GM21526 (cell line): ENCODE results near the gene MYO1E.
"Not testable (repeated sequence)": the region's sequence is repeated elsewhere in the genome, so short reads cannot be mapped to it uniquely, and the experiment has no call there.

Source experiments
- ATAC-seq: cut with Tn5 transposase; IDR thresholded peaks from one replicate; pipeline ENCODE4 v1.9.1; 2021; ENCODE audit warnings: moderate library complexity; ENCODE audit not compliant: unreplicated experiment, low FRiP score

The MYO1E gene

DNA sequence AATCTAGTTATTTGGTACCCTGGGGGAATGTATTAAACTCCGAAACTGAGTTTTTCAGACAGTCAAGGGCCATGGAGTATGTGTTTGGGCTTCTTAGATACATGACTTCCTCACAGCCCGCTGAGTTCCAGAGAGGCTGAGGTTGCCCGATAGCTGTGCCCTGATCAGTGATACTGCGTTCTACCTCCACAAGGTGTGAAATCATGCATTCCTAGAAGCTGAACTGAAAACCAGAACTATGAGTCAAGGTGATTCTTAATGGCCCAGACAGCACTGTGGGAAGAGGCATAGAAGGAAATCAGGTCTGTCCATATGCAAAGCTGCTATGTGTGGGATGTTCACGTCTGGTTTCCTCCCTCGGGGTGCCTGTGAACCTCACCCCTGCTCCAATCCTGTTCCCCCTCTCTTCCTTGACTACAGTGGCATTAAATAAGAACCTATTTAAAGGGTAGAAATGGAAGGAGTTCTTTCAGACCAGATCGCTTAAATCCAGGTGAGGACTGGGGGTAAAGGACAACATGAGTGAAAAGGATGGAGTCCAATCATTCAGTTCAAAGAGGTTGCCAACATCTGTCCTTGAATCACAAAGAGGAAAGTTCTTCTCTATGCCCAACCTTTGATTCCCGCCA, 74.3 kb downstream of the MYO1E start:
- peak; percentile 60 for ATAC-seq

DNA sequence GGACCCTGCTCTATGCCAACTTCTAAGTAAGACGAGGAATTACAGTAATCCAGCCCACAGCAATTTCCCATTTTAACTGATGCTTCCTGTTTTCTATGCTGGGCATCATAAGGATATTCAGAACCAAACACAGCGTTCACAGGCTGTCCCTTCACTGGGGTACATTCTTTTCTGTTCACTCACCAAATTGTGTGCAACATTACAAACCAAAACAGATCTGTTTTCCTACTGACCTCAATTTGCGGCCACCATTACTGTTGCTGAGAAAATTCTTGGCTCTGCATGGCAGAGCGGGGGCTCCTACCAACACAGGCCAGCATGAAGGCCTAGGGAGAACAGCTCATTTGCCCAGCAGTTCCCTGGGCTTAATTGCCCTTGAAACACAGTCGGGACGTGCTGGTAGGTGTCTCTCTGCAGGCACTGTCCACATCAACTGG, 76.5 kb downstream of the MYO1E start:
- no peak for ATAC-seq

DNA sequence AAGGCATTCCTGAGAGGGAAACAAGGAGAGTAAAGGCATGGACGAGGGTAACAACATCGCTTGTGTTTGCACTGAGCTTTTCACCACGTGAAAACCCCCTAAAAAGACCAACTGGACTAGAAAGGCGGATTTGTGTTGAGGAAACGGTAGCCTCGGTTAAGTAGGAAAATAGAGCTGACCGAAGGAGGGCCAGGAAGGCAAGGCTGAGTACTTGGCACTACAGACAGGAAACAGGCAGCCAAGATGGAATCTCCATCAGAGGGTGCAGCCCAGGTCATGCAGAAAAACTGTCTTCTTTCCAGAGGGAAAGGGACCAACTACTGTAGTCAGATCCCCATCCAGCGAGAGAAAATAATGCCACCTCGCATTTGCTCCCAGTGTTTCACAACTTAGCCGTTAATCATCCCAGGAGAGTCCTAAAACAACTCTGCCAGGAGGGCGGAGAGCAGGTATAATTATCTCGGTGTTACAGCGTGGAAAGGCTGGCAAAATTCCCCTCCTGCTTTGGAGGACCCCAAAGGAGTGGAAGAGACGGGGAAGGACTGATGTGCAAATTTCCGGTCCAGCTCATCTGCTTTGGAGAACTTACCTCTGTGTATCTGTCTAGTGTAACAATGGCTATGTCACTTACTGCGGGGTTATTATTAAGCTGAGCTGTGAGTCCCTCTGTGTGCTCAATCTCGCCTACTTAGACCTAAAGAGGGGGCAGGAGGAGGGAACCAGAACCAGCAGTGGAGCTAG, 77.2 kb downstream of the MYO1E start:
- ATAC-seq = no peak

DNA sequence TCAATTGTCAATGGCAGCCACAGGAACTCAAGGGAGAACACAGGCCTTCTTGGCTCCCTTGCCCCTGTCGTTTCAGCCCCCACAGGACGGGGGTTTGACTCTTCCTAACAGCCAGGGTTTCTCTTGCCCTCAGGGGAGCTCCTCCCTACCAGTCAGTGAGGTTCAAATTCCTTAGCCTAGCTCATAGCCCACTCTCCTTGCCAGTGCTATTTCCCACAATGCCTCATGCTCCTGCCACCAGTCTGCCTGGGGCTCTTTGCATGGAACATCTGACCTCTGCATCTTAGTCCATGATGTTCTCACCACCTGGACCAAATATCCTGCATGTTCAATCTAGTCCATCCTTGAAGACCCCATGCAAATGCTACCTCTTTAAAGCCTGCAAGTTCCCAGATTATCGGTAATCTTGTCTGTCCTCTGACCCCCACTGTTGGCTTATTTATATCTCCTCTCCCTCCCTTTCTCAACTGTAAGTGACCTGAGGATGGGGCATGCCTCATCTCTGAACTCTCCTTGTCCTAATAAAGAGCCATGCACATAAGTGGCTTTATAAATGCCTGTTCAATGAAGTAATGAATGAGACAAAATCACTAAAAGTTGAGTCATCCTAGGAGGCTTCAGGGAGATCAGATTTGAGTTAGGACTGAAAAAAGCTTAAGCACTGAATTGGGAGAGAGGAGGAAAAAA, 78.0 kb downstream of the MYO1E start:
- no peak for ATAC-seq

DNA sequence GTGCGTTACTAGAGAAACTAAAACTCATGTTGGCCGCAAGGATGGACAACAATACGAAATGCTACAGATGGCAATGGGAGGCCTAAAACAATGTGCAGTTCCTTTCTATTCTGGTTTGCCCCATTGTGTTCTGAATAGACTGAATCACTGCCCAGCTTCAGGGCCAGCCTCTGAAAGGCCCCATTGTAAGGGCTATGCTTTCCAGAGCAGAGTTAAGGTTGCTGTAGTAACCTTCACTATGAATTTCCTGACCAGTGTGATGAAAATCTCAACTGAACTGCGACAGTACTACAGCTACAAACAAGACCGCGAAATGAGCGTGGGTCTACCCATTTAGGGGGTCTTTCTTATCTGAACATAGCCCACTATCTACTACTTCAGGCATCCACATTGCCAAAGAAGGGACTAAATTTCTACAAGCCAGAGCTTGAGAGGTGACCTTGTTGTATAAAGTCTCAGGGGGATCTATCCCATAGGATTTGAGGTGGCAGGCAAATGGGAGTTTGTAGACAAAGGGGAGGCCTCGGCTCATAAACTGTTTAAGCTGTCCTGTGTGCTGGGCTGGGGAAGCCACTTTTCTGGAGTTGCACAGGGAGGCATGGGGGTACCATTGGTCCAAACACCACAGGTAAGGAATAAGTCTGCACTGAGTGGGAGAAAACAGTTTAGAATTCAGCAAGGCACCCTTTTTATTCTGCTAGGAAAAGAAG, 80.1 kb downstream of the MYO1E start:
- no peak for ATAC-seq

DNA sequence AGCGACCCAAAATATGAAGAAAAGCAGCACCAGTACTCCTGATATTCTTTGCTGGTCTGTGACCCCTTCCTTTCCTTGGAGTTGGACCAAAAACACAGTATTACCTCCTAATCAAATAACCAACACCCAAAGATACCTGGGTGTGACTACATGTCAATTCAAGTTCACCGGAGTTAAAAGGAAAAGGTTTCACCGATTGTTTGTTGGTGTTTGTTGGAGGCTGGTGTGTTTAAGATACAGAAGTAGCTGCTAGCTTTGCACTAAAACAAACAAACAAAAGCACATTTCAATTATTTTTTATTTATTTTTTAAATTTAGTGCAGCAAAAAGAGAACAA, 81.5 kb downstream of the MYO1E start:
- no peak for ATAC-seq

DNA sequence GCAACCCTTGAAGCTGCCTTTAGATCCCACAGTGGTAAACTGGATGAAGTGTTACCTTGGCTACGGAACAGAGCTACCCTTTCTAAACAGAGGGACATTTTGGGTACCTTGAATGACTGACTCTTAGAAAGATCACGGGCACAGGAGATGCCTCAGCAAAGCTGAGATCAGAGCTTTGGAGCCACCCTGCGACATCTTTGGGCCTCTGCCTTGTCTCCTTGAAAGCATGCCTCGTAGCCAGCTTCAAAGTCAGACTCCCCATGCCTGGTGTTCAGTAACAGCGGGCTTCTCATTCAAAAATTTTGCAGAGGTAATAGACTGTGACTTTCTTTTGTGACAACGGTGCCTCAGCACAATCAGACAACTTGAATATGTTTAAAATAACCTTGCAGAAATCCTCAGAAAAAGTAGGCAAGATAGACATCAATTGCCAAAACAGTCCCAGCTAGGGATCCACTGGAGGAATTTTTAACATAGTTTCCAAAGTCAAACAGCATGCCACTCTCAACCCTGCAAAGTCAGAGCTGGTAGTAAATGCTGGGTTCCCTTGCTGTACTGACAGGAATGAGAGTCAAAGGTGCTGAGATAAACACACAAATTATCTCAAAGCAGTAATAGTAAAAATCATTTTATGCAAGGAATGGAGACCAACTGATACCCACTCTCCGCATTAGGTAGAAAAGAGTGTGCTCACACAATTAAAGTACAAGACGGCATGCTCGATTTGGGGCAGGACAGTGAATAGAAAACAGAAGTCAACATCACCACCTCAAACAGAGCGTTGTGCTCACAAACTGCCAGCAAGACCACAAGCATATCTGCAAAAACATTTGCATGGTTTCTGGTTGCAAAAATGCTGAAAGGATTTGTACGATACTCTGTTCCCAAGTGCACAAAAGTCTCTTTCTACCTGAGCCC, 82.1 kb downstream of the MYO1E start:
- no peak for ATAC-seq

DNA sequence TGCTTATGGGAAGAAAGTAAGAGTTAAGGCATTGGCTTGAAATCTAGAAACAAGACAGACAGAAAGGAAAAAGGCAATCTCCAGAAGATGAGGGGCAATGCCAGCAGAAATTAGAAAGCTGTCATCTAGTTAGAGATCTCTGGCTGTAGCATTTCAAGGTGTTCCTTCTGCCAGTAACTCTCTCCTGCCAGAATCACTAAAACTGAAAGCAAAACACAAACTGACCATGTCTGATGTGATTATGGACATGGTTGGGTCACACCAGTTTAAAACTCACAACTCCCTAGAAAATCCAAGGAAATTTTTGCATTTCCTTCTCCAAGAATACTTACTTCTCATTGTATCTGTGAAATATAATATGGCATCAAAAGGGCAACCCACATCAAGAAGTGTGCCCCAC, 83.1 kb downstream of the MYO1E start:
- ATAC-seq = no peak

DNA sequence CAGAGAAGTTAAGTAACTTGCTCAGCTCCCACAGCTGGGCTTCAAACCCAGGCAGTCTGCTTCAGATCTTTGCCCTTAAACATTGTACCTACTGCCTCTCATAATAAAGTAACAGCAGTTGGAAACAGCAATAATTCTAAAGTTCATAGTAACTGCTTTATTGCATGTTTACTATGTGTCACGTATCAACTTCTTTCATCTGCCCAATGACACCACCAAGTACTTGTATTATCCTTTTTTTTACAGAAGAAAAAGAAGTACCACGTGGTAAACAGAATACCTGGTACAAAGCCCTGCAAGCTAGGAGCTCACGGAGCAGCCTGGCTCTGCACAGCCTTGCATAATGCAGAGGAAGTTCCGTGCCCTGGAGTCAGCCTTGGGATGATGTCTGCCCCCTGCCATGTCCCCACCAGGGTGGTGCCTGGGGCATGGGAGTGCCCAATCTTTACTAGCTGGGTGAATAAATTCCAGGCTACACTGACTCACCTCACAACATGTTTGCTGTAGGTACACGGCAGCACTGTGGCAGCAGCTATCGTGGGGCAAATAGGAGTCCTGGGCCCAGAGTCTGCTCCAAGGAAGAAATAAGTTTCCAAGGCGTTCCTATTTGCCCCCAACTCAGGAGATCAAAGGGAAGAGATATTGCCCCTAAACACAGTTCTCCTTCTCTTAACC, 88.8 kb downstream of the MYO1E start:
- ATAC-seq = no peak

DNA sequence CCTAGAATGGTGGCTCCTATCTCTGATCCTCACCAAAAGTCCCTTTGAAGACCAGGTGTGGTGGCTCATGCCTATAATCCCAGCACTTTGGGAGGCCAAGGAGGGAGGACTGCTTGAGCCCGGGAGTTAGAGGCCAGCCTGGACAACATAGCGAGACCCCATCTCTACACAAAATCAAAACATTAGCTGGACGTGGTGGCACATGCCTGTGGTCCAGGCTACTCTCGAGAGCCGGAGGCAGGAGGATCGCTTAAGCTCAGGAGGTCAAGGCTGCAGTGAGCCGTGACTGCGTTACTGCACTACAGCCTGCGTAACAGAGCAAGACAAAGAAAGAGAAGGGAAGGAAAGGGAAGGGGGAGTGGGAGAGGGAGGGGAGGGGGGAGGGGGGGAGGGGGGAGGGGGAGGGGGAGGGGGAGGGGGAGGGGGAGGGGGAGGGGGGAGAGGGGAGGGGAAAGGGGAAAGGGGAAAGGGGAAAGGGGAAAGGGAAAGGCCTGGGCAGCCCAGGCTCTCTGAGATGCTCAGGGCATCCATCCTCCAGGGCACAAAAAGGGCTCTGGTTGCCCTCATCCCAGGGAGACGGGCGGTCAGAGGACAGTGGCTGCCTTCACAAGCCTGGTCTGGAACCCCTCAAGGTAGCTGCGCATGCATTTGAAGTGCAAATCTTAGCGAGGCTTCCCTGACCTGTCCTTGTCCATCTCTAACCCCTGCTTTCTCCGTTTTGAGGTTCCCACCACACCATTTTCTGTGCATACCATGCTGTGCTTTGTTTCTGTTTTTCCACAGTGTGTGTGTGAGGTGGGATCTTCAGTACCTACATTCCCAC, 89.9 kb downstream of the MYO1E start:
- no peak for ATAC-seq

DNA sequence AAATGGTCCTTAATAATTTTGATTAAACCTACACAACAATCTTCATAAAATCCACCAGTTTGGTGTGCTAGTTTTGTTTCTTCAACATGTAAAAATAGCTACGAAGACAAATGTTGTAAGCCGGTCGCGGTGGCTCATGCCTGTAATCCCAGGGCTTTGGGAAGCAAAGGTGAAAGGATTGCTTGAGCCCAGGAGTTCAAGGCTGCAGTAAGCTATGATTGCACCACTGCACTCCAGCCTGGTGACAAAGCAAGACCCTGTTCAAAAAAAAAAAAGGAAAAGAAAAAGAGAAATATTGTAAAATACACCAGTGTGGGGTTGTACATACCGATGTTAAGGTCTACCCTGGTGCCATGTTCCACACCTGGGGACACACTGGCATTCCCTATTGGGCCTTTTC, 91.0 kb downstream of the MYO1E start:
- ATAC-seq = no peak

DNA sequence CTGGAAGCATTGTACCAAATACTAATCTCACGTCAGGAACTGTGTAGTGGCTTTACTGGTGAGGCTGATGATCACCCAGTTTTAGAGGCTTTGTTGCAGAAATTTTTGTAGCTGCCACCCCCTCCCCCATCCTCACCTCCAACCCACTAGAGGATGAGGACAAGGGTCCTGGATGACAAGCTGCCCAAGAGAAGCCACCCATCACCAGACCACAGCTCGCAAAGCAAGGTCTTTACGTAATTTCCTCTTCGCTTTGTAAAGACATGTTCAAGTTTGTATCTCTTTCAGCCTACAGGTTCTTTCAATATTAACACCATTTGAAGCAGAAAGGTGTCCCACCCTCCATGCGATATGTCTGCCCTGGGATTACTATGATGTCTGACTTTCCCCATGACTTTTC, 91.8 kb downstream of the MYO1E start:
- no peak for ATAC-seq

DNA sequence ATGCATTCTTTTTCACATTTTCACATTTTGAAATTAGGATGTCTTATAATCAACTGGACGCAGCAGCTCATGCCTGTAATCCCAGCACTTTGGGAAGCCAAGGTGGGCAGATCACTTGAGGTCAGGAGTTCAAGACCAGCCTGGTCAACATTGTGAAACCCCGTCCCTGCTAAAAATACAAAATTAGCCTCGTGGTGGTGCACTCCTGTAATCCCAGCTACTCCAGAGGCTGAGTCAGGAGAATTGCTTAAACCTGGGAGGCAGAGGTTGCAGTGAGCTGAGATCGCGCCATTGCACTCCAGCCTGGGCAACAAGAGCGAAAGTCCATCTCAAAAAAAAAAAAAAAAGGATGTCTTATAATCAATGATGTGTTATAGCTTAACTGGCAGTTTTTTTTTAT, 92.4 kb downstream of the MYO1E start:
- not testable (repeated sequence) for ATAC-seq

DNA sequence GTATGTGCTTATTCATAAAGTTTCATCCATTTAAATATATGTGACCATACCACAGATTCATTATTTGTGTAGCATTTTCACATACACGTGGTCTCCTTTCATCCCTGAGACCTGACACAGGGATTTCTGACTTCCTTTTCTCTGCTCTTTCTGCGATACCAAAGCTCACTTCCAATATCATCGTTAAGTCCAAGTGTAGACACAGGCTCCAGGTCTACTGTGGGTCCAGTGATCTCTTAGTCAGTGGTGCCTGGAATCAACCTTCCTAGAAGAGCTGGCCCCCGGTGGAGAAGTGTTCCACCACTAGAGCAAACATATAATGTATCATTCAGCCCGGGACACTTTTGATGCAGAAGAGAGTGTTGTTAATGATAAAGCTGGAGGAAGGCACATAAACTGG, 93.6 kb downstream of the MYO1E start:
- no peak for ATAC-seq

DNA sequence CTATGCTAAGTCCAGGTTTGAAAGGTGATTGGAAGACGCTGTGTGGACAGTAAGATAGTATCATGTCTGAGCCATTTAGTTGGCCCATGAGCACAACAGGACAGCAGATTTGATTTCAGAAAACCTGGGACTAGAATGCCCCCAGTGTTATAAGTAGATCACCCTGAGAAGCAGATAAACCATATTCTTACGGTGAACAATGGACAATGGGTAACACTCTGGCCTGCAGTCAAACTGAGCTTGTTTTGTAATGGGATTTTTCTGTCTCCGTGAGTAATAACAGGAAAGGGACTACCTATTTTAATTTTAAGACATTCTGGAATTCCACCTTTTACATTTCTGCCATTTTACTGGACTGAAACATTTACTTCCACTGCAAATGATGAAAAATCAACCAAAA, 94.6 kb downstream of the MYO1E start:
- ATAC-seq = no peak

DNA sequence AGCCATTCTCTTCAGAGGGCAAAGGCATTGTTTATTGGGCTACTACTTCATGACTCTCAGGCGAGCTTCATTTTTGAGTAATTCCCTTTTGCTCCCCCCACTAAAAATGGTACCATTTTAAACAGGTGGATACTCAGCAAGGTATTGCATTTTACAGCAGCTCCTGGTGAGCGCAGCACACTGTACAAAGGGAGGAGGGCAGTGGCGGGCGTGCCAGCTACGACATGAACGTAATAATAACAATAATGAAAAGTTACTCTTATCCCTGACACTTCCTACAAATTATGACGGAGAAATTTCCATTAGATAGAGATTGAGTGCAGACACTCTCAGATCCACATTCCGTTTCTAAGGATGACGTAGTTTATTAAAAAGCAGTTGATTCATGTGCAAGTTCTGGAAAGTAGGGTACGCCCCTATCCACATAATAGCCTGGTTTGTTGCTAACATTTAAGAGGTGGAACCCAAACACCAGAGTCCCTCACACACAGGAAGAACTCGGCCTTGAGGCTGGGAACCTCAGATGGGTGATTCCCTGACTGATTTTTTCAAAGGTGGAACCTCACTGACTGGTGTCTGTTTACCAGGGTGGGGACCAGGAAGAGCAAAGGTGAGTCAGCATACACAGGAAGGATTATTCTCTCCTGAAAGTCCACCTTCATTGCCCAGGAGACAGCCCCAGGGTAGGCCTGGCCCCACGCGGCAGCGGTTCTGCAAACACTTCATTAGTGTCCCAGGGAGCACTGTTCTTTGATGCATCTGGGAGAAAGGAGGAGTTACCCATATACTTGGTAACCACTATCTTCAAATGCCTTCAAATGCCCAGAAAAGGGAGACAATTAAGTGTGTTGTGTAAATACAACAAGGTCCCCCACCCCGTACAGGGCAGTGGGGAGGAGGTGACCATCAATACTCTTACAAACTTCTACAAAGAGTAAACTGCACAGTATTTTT, 96.2 kb downstream of the MYO1E start:
- ATAC-seq = no peak

DNA sequence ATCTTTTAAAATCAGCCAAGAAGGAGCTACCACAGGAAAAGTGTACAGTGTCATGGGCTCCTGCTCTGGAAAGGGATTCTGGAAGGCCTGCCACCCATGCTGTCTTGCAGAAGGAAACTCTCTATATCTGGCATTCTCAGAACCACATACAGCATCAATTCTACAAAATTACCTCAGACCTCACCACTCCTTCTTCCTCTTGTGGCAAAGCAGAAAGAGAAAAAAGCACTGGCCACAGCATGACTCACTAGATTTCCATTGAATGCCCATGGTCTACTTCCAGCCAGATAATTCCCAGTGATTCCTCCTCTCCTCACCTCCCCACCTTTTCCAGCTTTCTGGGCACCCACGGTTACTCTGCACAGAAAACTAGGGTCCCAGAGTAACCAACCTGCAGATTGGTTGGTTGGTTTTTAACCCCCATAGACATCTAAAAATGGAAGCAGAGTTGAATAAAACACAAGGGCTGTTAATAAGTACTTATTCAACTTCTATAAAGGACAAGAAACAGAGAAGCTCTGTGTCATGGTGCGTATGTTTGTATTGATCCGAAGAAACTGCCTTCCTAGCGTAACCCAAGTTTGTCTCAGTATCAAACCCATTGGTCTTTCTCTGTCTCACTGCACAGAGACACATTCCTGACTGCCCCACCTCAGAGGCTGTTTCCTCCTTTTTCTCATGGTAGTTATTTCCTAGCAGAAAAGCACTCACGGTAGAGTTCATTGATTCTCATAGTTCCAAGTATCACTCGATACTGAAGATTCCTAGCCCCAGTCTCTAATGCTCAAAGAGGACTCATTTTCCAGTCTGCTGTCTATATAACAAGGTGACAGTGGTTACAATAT, 98.3 kb downstream of the MYO1E start:
- no peak for ATAC-seq
